Lower leg skin (tissue), 4 donors: ENCODE results near the gene GGACT. TPM values are rescaled to one million over a fixed set of nuclear protein-coding genes. Genes with fewer than 3 reads are reported as not detected.
A peak's percentile ranks its signal among the peaks of the same experiment; 100 is the strongest.

ENCODE experiments used
- DNase-seq, 2 donors: peaks; one replicate each; pipeline ENCODE4 v3.0.0-alpha.2; 2019; ENCODE audit warnings: low spot score in 2 of 2
- H3K4me3 ChIP-seq: fragments of 200-600 bp; sonication (generic); 2 replicates; pipeline ENCODE4 v1.5.1; 2017; ENCODE audit warnings: mild to moderate bottlenecking, low read depth; ENCODE audit not compliant: poor library complexity, severe bottlenecking
- CTCF ChIP-seq, 3 donors: fragments of 450-650 bp; IDR thresholded peaks; one replicate each; pipeline ENCODE4 v1.5.1; 2016; ENCODE audit warnings: antibody characterized with exemption in 3 of 3, mild to moderate bottlenecking in 3 of 3, moderate library complexity in 2 of 3
- POLR2A ChIP-seq, 2 donors: fragments of 450-650 bp; IDR thresholded peaks; one replicate each; pipeline ENCODE4 v1.6.1; 2016 to 2017; ENCODE audit warnings: antibody characterized with exemption in 2 of 2, mild to moderate bottlenecking in 1 of 2, moderate library complexity in 1 of 2
- WGBS, 2 donors: methylation state at CpG; one replicate each; pipeline ENCODE4 v1.1.5; 2018; 5-methylcytosine and 5-hydroxymethylcytosine counted together
- intact Hi-C: fragments of 100-400 bp; cut with DNase I; formaldehyde crosslinking; loops from one replicate; pipeline ENCODE4 v1.15.0; 2023; ENCODE audit warnings: low total_unique reads
- total RNA-seq, 4 donors: library from RNA; depleted of rRNA; stranded (reverse); fragments of >200 nt; gene quantifications; one replicate each; pipeline ENCODE4 v1.1.0, GENCODE V29; 2016

Gene GGACT
- total RNA-seq, 4 donors from 2014 or later, result 1.5 to 3.6 (median 2.6) TPM

- no peak for TF ChIP-seq POLR2A (IDR thresholded peaks at IDR 0.05)
- no peak for TF ChIP-seq CTCF (IDR thresholded peaks at IDR 0.05)
- 72 to 76% methylated on average over 2 of the region's 2 CpGs for WGBS, 2 donors
- DNase-seq, result no peak
- no peak overlapping the region for H3K4me3 ChIP-seq
- intact Hi-C loops, result no loop called here
Observed at GRCh38 chr13:100561158-100561499, 27.5 kb downstream of the GGACT start.

GRCh38 chr13:100560498-100561157 lies 28.0 kb downstream of the GGACT start:
- no peak for TF ChIP-seq CTCF (IDR thresholded peaks at IDR 0.05)
- no peak for TF ChIP-seq POLR2A (IDR thresholded peaks at IDR 0.05)
- no peak overlapping the region for H3K4me3 ChIP-seq
- intact Hi-C loops, result no loop called here
- WGBS, 2 donors, result 84 to 89% methylated on average over 15 of the region's 15 CpGs
- DNase-seq, result no peak

- intact Hi-C loops, result no loop called here
- WGBS, 2 donors, result 90 to 92% methylated on average over 8 of the region's 8 CpGs
- TF ChIP-seq CTCF (IDR thresholded peaks at IDR 0.05) (no peak), POLR2A (IDR thresholded peaks at IDR 0.05) (no peak)
- H3K4me3 ChIP-seq, result no peak overlapping the region
- no peak for DNase-seq
Observed at GRCh38 chr13:100559886-100560285, 28.7 kb downstream of the GGACT start.

- intact Hi-C loops, result loop anchor here (5.0 kb wide), 1 partner anchor 160 kb away; no protein-coding TSS in a partner anchor
- no peak overlapping the region for H3K4me3 ChIP-seq
- TF ChIP-seq POLR2A (IDR thresholded peaks at IDR 0.05) (no peak), CTCF (IDR thresholded peaks at IDR 0.05) (no peak)
- WGBS, 2 donors, result 92 to 94% methylated on average over 11 of the region's 11 CpGs
- no peak for DNase-seq
Observed at GRCh38 chr13:100552755-100553154, 35.8 kb downstream of the GGACT start.

- intact Hi-C loops, result no loop called here
- TF ChIP-seq CTCF (IDR thresholded peaks at IDR 0.05) (no peak), POLR2A (IDR thresholded peaks at IDR 0.05) (no peak)
- no peak overlapping the region for H3K4me3 ChIP-seq
- 87 to 91% methylated on average over 9 of the region's 9 CpGs for WGBS, 2 donors
- DNase-seq, result no peak
Observed at GRCh38 chr13:100549316-100549715, 39.3 kb downstream of the GGACT start.

- DNase-seq, result peak in 1 of 2 donors; percentile 62
- TF ChIP-seq CTCF (IDR thresholded peaks at IDR 0.05) (no peak), POLR2A (IDR thresholded peaks at IDR 0.05) (no peak)
- WGBS, 2 donors, result 17 to 35% methylated on average over 9 of the region's 9 CpGs
- no peak overlapping the region for H3K4me3 ChIP-seq
- intact Hi-C loops, result no loop called here
Observed at GRCh38 chr13:100547791-100548201, 40.8 kb downstream of the GGACT start.
